PC-9 (cell line): ENCODE data around the gene SLC7A5.

Experiments used
- CTCF ChIP-seq: fragments of 200-600 bp; sonication (generic); conservative IDR thresholded peaks from 2 replicates; pipeline ENCODE4 v1.6.1; 2017; ENCODE audit warnings: mixed run types, antibody characterized with exemption, mild to moderate bottlenecking, moderate library complexity
- EZH2 ChIP-seq: fragments of 200-600 bp; sonication (generic); IDR thresholded peaks from 2 replicates; pipeline ENCODE4 v1.8.0; 2017; ENCODE audit warnings: antibody characterized with exemption, low read depth

GRCh38 chr16:87830673-87831420, 38.5 kb downstream of the SLC7A5 start:
- no peak for TF ChIP-seq CTCF
- TF ChIP-seq EZH2: no peak
